ENCODE measurements around the gene ZFP36.

Gene ZFP36

GRCh38 chr19:39384839-39385568, 21.6 kb upstream of the ZFP36 start:
- DNase-seq (ENCODE audit: low read depth in 2 of 2) = no peak

- DNase-seq (ENCODE audit: low read depth in 2 of 2) = no peak
Observed at GRCh38 chr19:39385629-39386411, 20.8 kb upstream of the ZFP36 start.

GRCh38 chr19:39386557-39386956, 20.1 kb upstream of the ZFP36 start:
- no peak for DNase-seq (ENCODE audit: low read depth in 2 of 2)

- no peak for DNase-seq (ENCODE audit: low read depth in 2 of 2)
Observed at GRCh38 chr19:39388657-39389056, 18.0 kb upstream of the ZFP36 start.

- no peak for DNase-seq (ENCODE audit: low read depth in 2 of 2)
Observed at GRCh38 chr19:39389631-39390414, 16.8 kb upstream of the ZFP36 start.

- DNase-seq (ENCODE audit: low read depth in 2 of 2) = peak in 1 of 2 donors; percentile 66
Observed at GRCh38 chr19:39390451-39390750, 16.2 kb upstream of the ZFP36 start.

- DNase-seq (ENCODE audit: low read depth in 2 of 2) = peak; percentile 81 to 91
Observed at GRCh38 chr19:39390751-39391437, 15.8 kb upstream of the ZFP36 start, which contains the start of the genes MED29 and PAF1. MED29 (plus strand) TSS chr19:39391378; CDS start chr19:39391423, 45 bp downstream. PAF1 (minus strand) TSS chr19:39391106; CDS start chr19:39390864, 242 bp downstream.

GRCh38 chr19:39397360-39398296, 9.0 kb upstream of the ZFP36 start:
- peak; percentile 96 for DNase-seq (ENCODE audit: low read depth in 2 of 2)

- peak in 1 of 2 donors; percentile 37 for DNase-seq (ENCODE audit: low read depth in 2 of 2)
Observed at GRCh38 chr19:39398297-39398864, 8.3 kb upstream of the ZFP36 start.

- no peak for DNase-seq (ENCODE audit: low read depth in 2 of 2)
Observed at GRCh38 chr19:39399668-39400050, 7.0 kb upstream of the ZFP36 start.

- no peak for DNase-seq (ENCODE audit: low read depth in 2 of 2)
Observed at GRCh38 chr19:39400061-39400460, 6.6 kb upstream of the ZFP36 start.

GRCh38 chr19:39401070-39401548, 5.5 kb upstream of the ZFP36 start:
- DNase-seq (ENCODE audit: low read depth in 2 of 2) = no peak

- peak; percentile 55 to 59 for DNase-seq (ENCODE audit: low read depth in 2 of 2)
Observed at GRCh38 chr19:39401549-39402345, 4.9 kb upstream of the ZFP36 start.

GRCh38 chr19:39402346-39403300, 4.0 kb upstream of the ZFP36 start:
- DNase-seq (ENCODE audit: low read depth in 2 of 2) = peak; percentile 69 to 78

GRCh38 chr19:39403331-39404312, 3.0 kb upstream of the ZFP36 start:
- peak; percentile 86 to 96 for DNase-seq (ENCODE audit: low read depth in 2 of 2)

GRCh38 chr19:39405261-39405957, 1.2 kb upstream of the ZFP36 start:
- no peak for DNase-seq (ENCODE audit: low read depth in 2 of 2)

Data from stimulated activated CD4-positive, alpha-beta T cell treated with anti-CD3 and anti-CD28 coated beads, Interleukin-1b, Interleukin-23, amount 100 ng/mL, for 4 hours (primary cell).